ENCODE data around the gene LASP1.
A peak's percentile ranks its signal among the peaks of the same experiment; 100 is the strongest.
"Not testable (repeated sequence)": the region's sequence is repeated elsewhere in the genome, so short reads cannot be mapped to it uniquely, and the experiment has no call there.

LASP1 gene

DNA sequence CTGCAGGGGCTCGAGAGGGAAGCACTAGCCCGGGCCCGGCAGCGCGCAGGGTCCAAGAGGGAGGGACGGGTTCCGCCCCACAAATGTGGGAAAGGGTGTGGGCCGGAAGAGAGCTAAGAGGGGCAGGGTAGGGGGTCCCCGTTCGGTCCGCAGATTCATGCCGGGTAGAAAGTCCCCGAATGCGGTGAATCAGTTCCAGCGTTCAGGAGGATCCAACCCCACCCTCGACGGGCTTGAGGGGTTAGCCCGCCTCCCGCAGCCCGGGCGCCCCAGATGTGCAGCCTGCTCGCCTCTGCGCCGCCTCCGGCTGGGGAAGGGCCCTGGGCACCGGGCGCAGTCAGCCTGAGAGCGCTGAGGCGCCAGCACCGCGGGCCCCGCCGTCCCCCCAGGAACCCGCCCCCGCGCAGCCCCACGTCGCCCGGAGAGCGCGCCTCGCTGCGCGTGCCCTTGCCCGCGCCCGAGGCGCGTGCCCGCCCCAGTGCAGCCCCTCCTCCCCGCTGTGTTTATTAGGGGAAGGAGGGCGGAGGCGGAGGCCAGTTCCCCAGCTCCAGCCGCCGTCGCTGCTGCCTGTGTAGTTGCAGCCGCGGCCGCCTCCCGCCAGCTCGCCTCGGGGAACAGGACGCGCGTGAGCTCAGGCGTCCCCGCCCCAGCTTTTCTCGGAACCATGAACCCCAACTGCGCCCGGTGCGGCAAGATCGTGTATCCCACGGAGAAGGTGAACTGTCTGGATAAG, at the start of gene LASP1:
LASP1 (plus strand) TSS at position 533 of the 733 bp plus-strand sequence; CDS start at position 665, 132 bp downstream.
- H3K9me3 Mint-ChIP-seq = no peaks in the 10 kb centered on the region
- H3K4me3 Mint-ChIP-seq = peak within 1 kb of the TSS; percentile 99
- peaks cover 48% of the 10 kb centered on the region for H3K4me1 Mint-ChIP-seq
- no peaks in the 10 kb centered on the region for H3K36me3 Mint-ChIP-seq
- DNase-seq (ENCODE audit: low spot score in 2 of 2) (peak; percentile 87 to 88), ATAC-seq (ENCODE audit: low read depth) (peak; percentile 62)
- peak within 1 kb of the TSS; percentile 99 for H3K27ac Mint-ChIP-seq
- H3K27me3 Mint-ChIP-seq = no peaks in the 10 kb centered on the region

- no peaks in the 10 kb centered on the region for H3K27me3 Mint-ChIP-seq
- H3K9me3 Mint-ChIP-seq = no peaks in the 10 kb centered on the region
- peak within 1 kb of the TSS; percentile 99 for H3K27ac Mint-ChIP-seq
- ATAC-seq (ENCODE audit: low read depth) (peak; percentile 83), DNase-seq (ENCODE audit: low spot score in 2 of 2) (peak; percentile 98 to 100)
- H3K36me3 Mint-ChIP-seq = peaks cover 12% of the 10 kb centered on the region
- H3K4me1 Mint-ChIP-seq = peaks cover 14% of the 10 kb centered on the region
- H3K4me3 Mint-ChIP-seq = peak within 1 kb of the TSS; percentile 91
These were observed 44.7 kb upstream of the LASP1 start, which contains the start of gene CWC25 for GRCh38 chr17:38824899-38825761. Gene CWC25, minus strand, starts transcription at chr17:38825321. Its CDS starts 138 bp downstream, at chr17:38825183.

GRCh38 chr17:38825762-38826247, 44.1 kb upstream of the LASP1 start:
- DNase-seq (ENCODE audit: low spot score in 2 of 2) (no peak), ATAC-seq (ENCODE audit: low read depth) (no peak)
- H3K9me3 Mint-ChIP-seq = no peaks in the 10 kb centered on the region
- H3K36me3 Mint-ChIP-seq = peaks cover 6% of the 10 kb centered on the region
- H3K4me3 Mint-ChIP-seq = peak overlapping the region; percentile 91
- H3K27ac Mint-ChIP-seq = peak overlapping the region; percentile 99
- peaks cover 14% of the 10 kb centered on the region for H3K4me1 Mint-ChIP-seq
- H3K27me3 Mint-ChIP-seq = no peaks in the 10 kb centered on the region

DNA sequence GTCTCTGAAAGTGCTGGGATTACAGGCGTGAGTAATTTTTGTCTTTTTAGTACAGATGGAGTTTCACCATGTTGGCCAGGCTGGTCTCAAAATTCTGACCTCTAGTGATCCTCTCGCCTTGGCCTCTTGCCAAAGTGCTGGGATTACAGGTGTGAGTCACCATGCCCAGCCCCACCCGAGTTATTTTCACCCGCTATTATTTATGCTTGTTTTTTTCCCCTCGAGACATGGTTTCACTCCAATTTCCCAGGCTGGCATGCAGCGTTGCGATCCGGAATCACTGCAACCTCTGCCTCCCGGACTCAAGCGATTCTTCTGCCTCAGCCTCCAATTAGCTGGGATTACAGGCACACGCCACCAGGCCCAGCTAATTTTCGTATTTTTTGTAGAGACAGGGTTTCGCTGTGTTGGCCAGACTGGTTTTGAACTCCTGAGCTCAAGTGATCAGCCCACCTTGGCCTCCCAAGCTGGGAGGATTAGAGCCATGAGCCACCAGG, 25.5 kb upstream of the LASP1 start:
- DNase-seq (ENCODE audit: low spot score in 2 of 2) = no peak
- Mint-ChIP-seq H3K36me3 (peaks cover 7% of the 10 kb centered on the region), H3K4me3 (no peak overlapping the region), H3K27ac (no peak overlapping the region), H3K4me1 (no peaks in the 10 kb centered on the region), H3K9me3 (no peaks in the 10 kb centered on the region), H3K27me3 (no peaks in the 10 kb centered on the region)
- ATAC-seq (ENCODE audit: low read depth) = no peak

- Mint-ChIP-seq H3K27me3 (no peaks in the 10 kb centered on the region), H3K4me1 (peaks cover 28% of the 10 kb centered on the region), H3K4me3 (no peak overlapping the region), H3K36me3 (peaks cover 30% of the 10 kb centered on the region), H3K27ac (no peak overlapping the region), H3K9me3 (no peaks in the 10 kb centered on the region)
- ATAC-seq (ENCODE audit: low read depth) (no peak), DNase-seq (ENCODE audit: low spot score in 2 of 2) (no peak)
These were observed 21.3 kb upstream of the LASP1 start for GRCh38 chr17:38848557-38848891.

DNA sequence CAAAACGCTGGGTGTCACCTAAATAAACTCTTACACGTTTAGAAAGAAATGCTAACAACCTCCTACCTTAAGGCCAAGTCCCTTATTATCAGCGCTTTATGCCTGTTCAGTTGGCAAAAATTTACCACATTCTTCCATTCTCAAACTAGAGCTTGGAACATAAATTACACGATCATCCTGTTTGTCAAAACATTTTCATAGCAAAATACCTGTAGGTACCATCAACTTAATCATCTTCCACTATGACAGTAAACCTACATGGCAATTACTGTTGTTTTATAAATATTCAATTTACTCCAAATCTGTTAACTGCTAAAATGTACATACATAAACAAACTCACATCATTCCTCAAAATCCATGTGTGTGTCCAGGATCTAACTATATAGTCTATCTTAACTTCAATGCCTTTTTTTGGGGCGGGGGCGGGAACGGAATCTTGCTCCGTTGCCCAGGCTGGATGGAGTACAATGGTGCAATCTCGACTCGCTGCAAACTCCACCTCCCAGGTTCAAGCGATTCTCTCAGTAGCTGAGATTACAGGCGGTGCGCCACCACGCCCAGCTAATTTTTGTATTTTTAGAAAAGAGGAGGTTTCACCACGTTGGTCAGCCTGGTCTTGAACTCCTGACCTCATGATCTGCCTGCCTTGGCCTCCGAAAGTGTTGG, 20.8 kb upstream of the LASP1 start:
- Mint-ChIP-seq H3K27ac (no peak overlapping the region), H3K9me3 (no peaks in the 10 kb centered on the region), H3K4me1 (peaks cover 28% of the 10 kb centered on the region), H3K36me3 (peaks cover 30% of the 10 kb centered on the region), H3K27me3 (no peaks in the 10 kb centered on the region), H3K4me3 (no peak overlapping the region)
- ATAC-seq (ENCODE audit: low read depth) (no peak), DNase-seq (ENCODE audit: low spot score in 2 of 2) (no peak)

GRCh38 chr17:38850374-38850773, 19.5 kb upstream of the LASP1 start:
- Mint-ChIP-seq H3K27me3 (no peaks in the 10 kb centered on the region), H3K4me3 (no peak overlapping the region), H3K27ac (peak overlapping the region; percentile 100), H3K4me1 (peaks cover 28% of the 10 kb centered on the region), H3K9me3 (no peaks in the 10 kb centered on the region), H3K36me3 (peaks cover 30% of the 10 kb centered on the region)
- no peak for ATAC-seq (ENCODE audit: low read depth)
- DNase-seq (ENCODE audit: low spot score in 2 of 2) = no peak

DNA sequence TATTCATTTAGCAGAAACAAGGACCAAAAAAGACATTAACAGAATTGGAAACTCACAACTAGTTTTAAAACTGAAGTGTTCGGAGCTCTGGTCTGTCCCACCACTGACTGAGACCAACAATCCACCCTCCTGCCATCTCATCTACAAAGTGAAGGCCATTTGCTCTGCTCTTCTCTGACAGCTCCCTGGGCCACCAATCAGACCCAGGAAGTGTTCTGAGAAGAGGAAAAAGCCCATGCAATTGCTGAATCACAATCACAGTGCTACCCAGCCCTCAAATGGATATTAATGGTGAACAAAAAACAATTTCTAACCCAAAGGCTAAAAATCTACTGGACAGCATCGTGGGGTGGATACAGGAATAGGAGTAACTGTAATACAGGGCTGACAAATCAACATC, 18.4 kb upstream of the LASP1 start:
- DNase-seq (ENCODE audit: low spot score in 2 of 2) (no peak), ATAC-seq (ENCODE audit: low read depth) (no peak)
- peaks cover 28% of the 10 kb centered on the region for H3K4me1 Mint-ChIP-seq
- no peaks in the 10 kb centered on the region for H3K9me3 Mint-ChIP-seq
- peaks cover 30% of the 10 kb centered on the region for H3K36me3 Mint-ChIP-seq
- peak overlapping the region; percentile 100 for H3K27ac Mint-ChIP-seq
- peak overlapping the region; percentile 97 for H3K4me3 Mint-ChIP-seq
- H3K27me3 Mint-ChIP-seq = no peaks in the 10 kb centered on the region

DNA sequence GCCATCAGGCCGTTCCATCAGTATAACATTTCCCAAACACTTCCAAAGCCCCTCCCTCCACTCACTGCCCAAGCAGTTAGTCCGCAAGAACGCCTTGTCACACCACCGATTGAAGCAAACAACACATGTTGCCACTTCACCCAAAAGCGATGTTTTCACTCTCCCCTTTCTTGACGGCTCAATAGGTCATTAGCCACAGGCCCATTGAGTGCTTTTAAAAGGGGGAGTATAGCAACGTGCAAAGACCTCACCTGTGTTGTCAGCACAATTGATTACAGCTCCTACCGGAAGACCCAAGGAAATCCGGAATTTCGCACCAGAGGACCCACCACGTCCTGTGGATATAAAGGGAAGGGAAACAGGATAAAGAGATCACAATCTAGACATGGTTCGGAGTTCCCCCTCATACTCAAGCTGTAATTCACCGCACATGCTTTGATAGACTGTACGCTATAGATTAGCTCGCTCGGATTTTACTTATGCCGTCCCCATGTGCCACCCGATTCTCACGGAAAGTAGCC, 17.0 kb upstream of the LASP1 start:
- DNase-seq (ENCODE audit: low spot score in 2 of 2) = peak in 1 of 2 donors; percentile 30
- peak; percentile 36 for ATAC-seq (ENCODE audit: low read depth)

DNA sequence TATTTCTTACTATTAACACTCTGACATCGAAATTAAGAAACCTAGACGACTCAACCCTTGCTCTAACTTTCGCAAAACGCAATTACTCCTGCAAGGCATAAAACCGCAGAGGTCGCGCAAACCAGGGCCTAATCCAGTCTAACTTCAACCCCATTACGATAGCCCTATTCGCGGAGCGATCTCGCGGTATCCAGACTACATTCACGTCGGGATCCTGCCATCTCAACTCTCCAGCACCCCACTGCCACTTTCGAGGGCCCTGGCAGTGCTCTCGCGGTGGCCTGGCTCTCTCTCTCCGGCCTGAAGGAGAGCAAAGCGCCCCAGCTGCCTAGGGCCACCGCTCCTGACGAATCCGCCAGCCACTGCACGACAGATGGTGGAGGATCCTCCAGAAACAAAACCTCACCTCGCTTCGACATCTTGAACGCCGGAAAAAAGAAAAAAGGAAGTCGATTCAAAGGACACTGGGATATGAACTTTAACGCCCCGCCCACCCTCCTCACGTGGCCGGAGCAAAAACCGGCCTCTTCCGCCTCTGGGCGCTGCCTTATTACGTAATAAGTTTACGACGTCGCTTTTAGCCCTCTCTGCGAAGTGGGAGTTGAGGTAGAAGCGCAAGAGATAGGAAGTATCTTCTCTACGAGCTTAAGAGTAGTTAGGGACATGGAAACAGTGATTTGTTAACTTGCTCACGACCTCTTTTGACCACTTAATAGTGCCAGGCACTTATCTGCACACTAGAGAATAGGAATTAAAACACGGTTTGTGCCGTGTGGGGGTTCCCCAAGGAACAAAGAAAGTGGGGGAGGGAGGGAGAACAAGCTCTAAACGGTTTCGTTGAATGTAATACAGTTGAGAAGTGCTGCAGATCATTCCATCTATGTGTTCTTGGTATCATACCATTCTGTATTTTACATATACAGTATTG, 16.3 kb upstream of the LASP1 start, which contains the start of gene RPL23:
RPL23 (minus strand) TSS at position 430 of the 928 bp plus-strand sequence; CDS start at position 419, 11 bp downstream.
- Mint-ChIP-seq H3K9me3 (no peaks in the 10 kb centered on the region), H3K36me3 (peaks cover 29% of the 10 kb centered on the region), H3K4me3 (peak within 1 kb of the TSS; percentile 97), H3K27ac (peak within 1 kb of the TSS; percentile 100), H3K27me3 (no peaks in the 10 kb centered on the region), H3K4me1 (peaks cover 28% of the 10 kb centered on the region)
- DNase-seq (ENCODE audit: low spot score in 2 of 2) (peak; percentile 79 to 88), ATAC-seq (ENCODE audit: low read depth) (peak; percentile 86)

More for the DNA sequence above, 17.0 kb upstream of the LASP1 start:
- H3K36me3 Mint-ChIP-seq = peaks cover 30% of the 10 kb centered on the region
- H3K4me1 Mint-ChIP-seq = peaks cover 28% of the 10 kb centered on the region
- peak overlapping the region; percentile 97 for H3K4me3 Mint-ChIP-seq
- H3K9me3 Mint-ChIP-seq = no peaks in the 10 kb centered on the region
- peak overlapping the region; percentile 100 for H3K27ac Mint-ChIP-seq
- H3K27me3 Mint-ChIP-seq = no peaks in the 10 kb centered on the region

- H3K4me3 Mint-ChIP-seq = peak overlapping the region; percentile 3
- not testable (repeated sequence) for H3K27ac Mint-ChIP-seq
These were observed 14.7 kb upstream of the LASP1 start for GRCh38 chr17:38855101-38855714.

DNA sequence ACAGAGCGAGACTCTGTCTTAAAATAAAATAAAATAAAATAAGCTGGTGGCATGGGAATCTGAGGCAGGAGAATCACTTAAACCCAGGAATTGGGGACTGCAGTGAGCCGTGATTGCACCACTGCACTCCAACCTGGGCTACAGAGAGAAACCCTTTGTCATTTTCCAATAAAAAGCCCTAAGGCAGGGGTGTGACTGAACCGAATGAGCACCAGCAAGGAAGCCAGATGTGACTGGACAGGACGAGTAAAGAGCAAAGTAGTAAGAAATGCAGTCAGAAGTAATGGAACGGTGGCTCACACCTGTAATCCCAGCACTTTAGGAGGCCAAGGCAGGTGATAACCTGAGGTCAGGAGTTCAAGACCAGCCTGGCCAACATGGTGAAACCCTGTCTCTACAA, 12.6 kb upstream of the LASP1 start:
- Mint-ChIP-seq H3K27me3 (no peaks in the 10 kb centered on the region), H3K36me3 (peaks cover 4% of the 10 kb centered on the region), H3K4me1 (peaks cover 14% of the 10 kb centered on the region), H3K4me3 (no peak overlapping the region), H3K9me3 (no peaks in the 10 kb centered on the region), H3K27ac (no peak overlapping the region)
- DNase-seq (ENCODE audit: low spot score in 2 of 2) (no peak), ATAC-seq (ENCODE audit: low read depth) (no peak)

More at GRCh38 chr17:38855101-38855714, 14.7 kb upstream of the LASP1 start:
- Mint-ChIP-seq H3K36me3 (peaks cover 23% of the 10 kb centered on the region), H3K4me1 (peaks cover 28% of the 10 kb centered on the region)
- H3K9me3 Mint-ChIP-seq; ATAC-seq (ENCODE audit: low read depth); DNase-seq (ENCODE audit: low spot score in 2 of 2); H3K27me3 Mint-ChIP-seq: not testable (repeated sequence)
